Hepatocyte (in vitro differentiated cells): ENCODE results near the gene KANK3. TPM values are rescaled to one million over a fixed set of nuclear protein-coding genes. Genes with fewer than 3 reads are reported as not detected.
A peak's percentile ranks its signal among the peaks of the same experiment; 100 is the strongest.

Source experiments
- DNase-seq: peaks from one replicate; pipeline ENCODE4 v3.0.0-alpha.2; 2016; ENCODE audit warnings: low spot score
- H2AFZ ChIP-seq: fragments of 200-600 bp; sonication (generic); 2 replicates; pipeline ENCODE4 v1.6.0; 2016; ENCODE audit warnings: antibody characterized with exemption, mild to moderate bottlenecking
- H3K27ac ChIP-seq: fragments of 200-600 bp; sonication (generic); 2 replicates; pipeline ENCODE4 v1.5.1; 2016; ENCODE audit warnings: mild to moderate bottlenecking
- H3K27me3 ChIP-seq: fragments of 200-600 bp; sonication (generic); 2 replicates; pipeline ENCODE4 v1.6.1; 2016
- H3K36me3 ChIP-seq: fragments of 200-600 bp; sonication (generic); replicated peaks from 2 replicates; pipeline ENCODE4 v1.5.1; 2016; ENCODE audit warnings: low read depth; ENCODE audit not compliant: insufficient read depth
- H3K4me1 ChIP-seq: fragments of 200-600 bp; sonication (generic); 2 replicates; pipeline ENCODE4 v1.5.1; 2016; ENCODE audit warnings: mild to moderate bottlenecking, moderate library complexity; ENCODE audit not compliant: insufficient read depth
- H3K4me2 ChIP-seq: fragments of 200-600 bp; sonication (generic); 2 replicates; pipeline ENCODE4 v1.6.0; 2016
- H3K4me3 ChIP-seq: fragments of 200-600 bp; sonication (generic); 2 replicates; pipeline ENCODE4 v1.5.1; 2016; ENCODE audit warnings: mild to moderate bottlenecking
- H3K79me2 ChIP-seq: fragments of 200-600 bp; sonication (generic); 2 replicates; pipeline ENCODE4 v1.6.0; 2017; ENCODE audit warnings: mild to moderate bottlenecking
- H3K9me2 ChIP-seq: fragments of 200-600 bp; sonication (generic); replicated peaks from 2 replicates; pipeline ENCODE4 v1.6.0; 2017; ENCODE audit warnings: mild to moderate bottlenecking; ENCODE audit not compliant: insufficient read depth
- H3K9me3 ChIP-seq: fragments of 200-600 bp; sonication (generic); 2 replicates; pipeline ENCODE4 v1.5.1; 2016; ENCODE audit warnings: low read depth, mild to moderate bottlenecking
- H4K20me1 ChIP-seq: fragments of 200-600 bp; sonication (generic); 2 replicates; pipeline ENCODE4 v1.6.0; 2016; ENCODE audit warnings: mild to moderate bottlenecking; ENCODE audit not compliant: insufficient read depth, poor library complexity, severe bottlenecking
- EZH2 ChIP-seq: fragments of 200-600 bp; sonication (generic); IDR thresholded peaks from 2 replicates; pipeline ENCODE4 v1.6.1; 2016; ENCODE audit warnings: antibody characterized with exemption, mild to moderate bottlenecking, borderline replicate concordance
- EZH2phosphoT487 ChIP-seq: fragments of 200-600 bp; sonication (generic); IDR thresholded peaks from one replicate; pipeline ENCODE4 v1.6.1; 2018; ENCODE audit warnings: antibody characterized with exemption, mild to moderate bottlenecking, low read depth, moderate library complexity; ENCODE audit not compliant: unreplicated experiment, severe bottlenecking
- WGBS: methylation state at CpG from one replicate; pipeline ENCODE4 v1.1.6; 2016; ENCODE audit warnings: low lambda C conversion rate; ENCODE audit errors: missing lambda C conversion rate; 5-methylcytosine and 5-hydroxymethylcytosine counted together
- polyA plus RNA-seq: library from polyadenylated mRNA; unstranded; fragments of >200 nt; fragmentation: Nextera tagmentation; extraction: Ambion mirVana; gene quantifications from 2 replicates; pipeline ENCODE4 v1.2.1, GENCODE V29; 2016
- total RNA-seq: library from RNA; depleted of rRNA; stranded (reverse); fragments of >200 nt; gene quantifications from 2 replicates; pipeline ENCODE4 v1.2.3, GENCODE V29; 2014
- TF ChIP-seq, protein P1 (sequence below): fragments of 200-600 bp; sonication (generic); IDR thresholded peaks from 2 replicates; pipeline ENCODE4 v1.5.1; 2016; ENCODE audit warnings: antibody characterized with exemption, mild to moderate bottlenecking; ENCODE audit not compliant: poor library complexity

Gene KANK3
- total and polyA plus RNA-seq, 2 experiments from 2014 or later, result 1.2 to 3.2 TPM

DNA sequence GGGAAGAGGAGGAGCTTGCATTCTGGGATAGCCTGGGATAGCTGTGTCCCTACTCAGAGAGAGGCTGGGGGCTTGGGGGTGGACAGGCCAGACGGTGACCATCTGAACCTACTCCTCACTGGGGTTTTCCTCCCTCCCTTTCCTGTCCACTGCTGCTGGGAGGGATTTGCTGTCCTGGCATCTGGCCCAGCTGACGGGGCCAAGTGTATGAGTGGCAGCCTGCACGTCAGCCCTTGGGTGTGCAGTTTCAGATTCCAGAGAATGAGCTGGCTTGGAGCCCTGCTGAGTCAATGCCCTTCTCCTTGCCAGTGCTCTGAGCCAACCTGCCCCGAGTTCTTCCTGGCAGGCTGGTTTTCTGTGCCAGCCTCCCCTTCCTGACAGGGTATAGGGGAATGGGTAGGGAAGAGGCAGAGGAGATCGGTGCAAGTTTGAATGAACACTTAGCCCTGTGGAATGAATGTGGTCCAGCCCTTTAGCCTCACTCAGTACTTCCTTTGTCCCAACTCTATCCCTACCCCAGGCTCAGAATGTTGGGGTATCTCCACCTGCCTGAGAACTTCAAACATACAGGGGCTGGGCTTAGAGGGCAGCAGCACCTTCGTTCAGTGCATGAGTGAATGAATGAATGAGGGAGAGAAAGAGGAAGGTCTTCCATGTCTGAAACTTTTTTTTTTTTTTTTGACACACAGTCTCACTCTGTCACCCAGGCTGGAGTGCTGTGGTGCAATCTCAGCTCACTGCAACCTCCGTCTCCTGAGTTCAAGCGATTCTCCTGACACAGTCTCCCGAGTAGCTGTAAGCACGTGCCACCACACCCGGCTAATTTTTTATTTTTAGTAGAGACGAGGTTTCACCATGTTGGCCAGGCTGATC lies 19.1 kb upstream of the KANK3 start:
- peaks cover 5% of the 10 kb centered on the region for H3K27me3 ChIP-seq
- no peaks in the 10 kb centered on the region for H3K9me2 ChIP-seq
- no peaks in the 10 kb centered on the region for H3K79me2 ChIP-seq
- H3K27ac ChIP-seq, result peak overlapping the region; percentile 72
- DNase-seq, result peak; percentile 90
- no peak overlapping the region for H2AFZ ChIP-seq
- TF ChIP-seq EZH2 (no peak), EZH2phosphoT487 (no peak)
- TF ChIP-seq, protein P1, sequence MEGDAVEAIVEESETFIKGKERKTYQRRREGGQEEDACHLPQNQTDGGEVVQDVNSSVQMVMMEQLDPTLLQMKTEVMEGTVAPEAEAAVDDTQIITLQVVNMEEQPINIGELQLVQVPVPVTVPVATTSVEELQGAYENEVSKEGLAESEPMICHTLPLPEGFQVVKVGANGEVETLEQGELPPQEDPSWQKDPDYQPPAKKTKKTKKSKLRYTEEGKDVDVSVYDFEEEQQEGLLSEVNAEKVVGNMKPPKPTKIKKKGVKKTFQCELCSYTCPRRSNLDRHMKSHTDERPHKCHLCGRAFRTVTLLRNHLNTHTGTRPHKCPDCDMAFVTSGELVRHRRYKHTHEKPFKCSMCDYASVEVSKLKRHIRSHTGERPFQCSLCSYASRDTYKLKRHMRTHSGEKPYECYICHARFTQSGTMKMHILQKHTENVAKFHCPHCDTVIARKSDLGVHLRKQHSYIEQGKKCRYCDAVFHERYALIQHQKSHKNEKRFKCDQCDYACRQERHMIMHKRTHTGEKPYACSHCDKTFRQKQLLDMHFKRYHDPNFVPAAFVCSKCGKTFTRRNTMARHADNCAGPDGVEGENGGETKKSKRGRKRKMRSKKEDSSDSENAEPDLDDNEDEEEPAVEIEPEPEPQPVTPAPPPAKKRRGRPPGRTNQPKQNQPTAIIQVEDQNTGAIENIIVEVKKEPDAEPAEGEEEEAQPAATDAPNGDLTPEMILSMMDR, result no peak
- H3K9me3 ChIP-seq, result no peaks in the 10 kb centered on the region
- H3K4me2 ChIP-seq, result peak overlapping the region; percentile 56
- H3K4me1 ChIP-seq, result peaks cover 18% of the 10 kb centered on the region
- no peaks in the 10 kb centered on the region for H4K20me1 ChIP-seq
- 69% methylated on average over 12 of the region's 12 CpGs for WGBS
- H3K36me3 ChIP-seq, result no peaks in the 10 kb centered on the region
- H3K4me3 ChIP-seq, result no peak overlapping the region

DNA sequence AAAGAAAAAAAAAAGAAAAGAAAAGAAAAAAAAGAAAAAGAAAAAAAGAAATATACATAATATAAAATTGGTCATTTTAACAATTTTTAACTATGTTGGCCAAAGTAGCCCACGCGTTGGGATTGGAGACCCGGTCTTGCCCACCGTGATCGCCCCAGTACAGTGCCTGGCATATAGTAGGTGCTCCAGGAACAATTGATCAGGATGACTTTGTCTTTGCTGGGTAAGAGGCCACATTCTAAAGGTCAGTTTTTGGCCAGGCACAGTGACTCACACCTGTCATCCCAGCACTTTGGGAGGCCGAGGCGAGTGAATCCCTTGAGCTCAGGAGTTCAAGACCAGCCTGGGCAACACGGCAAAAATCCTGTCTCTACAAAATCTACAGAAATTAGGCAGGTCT lies 17.1 kb upstream of the KANK3 start:
- no peaks in the 10 kb centered on the region for H3K9me3 ChIP-seq
- WGBS, result 92% methylated on average over 8 of the region's 8 CpGs
- no peak overlapping the region for H3K27ac ChIP-seq
- no peak overlapping the region for H3K4me2 ChIP-seq
- no peaks in the 10 kb centered on the region for H3K27me3 ChIP-seq
- no peak for DNase-seq
- no peaks in the 10 kb centered on the region for H3K79me2 ChIP-seq
- peaks cover 13% of the 10 kb centered on the region for H3K4me1 ChIP-seq
- H3K9me2 ChIP-seq, result no peaks in the 10 kb centered on the region
- H4K20me1 ChIP-seq, result no peaks in the 10 kb centered on the region
- TF ChIP-seq EZH2, result no peak
- TF ChIP-seq EZH2phosphoT487, result no peak
- TF ChIP-seq, protein P1, result no peak
- H2AFZ ChIP-seq, result no peak overlapping the region
- no peak overlapping the region for H3K4me3 ChIP-seq
- H3K36me3 ChIP-seq, result no peaks in the 10 kb centered on the region

- no peaks in the 10 kb centered on the region for H3K27me3 ChIP-seq
- WGBS, result 86% methylated on average over 6 of the region's 6 CpGs
- H3K4me3 ChIP-seq, result no peak overlapping the region
- H3K9me2 ChIP-seq, result no peaks in the 10 kb centered on the region
- H3K9me3 ChIP-seq, result no peaks in the 10 kb centered on the region
- no peak for DNase-seq
- no peak overlapping the region for H3K27ac ChIP-seq
- H3K4me2 ChIP-seq, result no peak overlapping the region
- H3K4me1 ChIP-seq, result peaks cover 13% of the 10 kb centered on the region
- H3K36me3 ChIP-seq, result no peaks in the 10 kb centered on the region
- no peak overlapping the region for H2AFZ ChIP-seq
- TF ChIP-seq, protein P1, result no peak
- TF ChIP-seq EZH2 (no peak), EZH2phosphoT487 (no peak)
- no peaks in the 10 kb centered on the region for H3K79me2 ChIP-seq
- H4K20me1 ChIP-seq, result no peaks in the 10 kb centered on the region
These were observed 15.9 kb upstream of the KANK3 start for GRCh38 chr19:8358948-8359347.
